ENCODE measurements around the gene B4GALT2. TPM values are rescaled to one million over a fixed set of nuclear protein-coding genes. Genes with fewer than 3 reads are reported as not detected.
A peak's percentile ranks its signal among the peaks of the same experiment; 100 is the strongest.

Gene B4GALT2
- total and polyA plus RNA-seq, 2 of the 8 experiments (the other 6 are each of a cell fraction or from before 2014, with no cell fraction given): 56.5 to 121 TPM

GRCh38 chr1:43953361-43953760 lies 25.6 kb upstream of the B4GALT2 start:
- Histone ChIP-seq H3K4ac (replicated peaks; ENCODE audit: insufficient read length, low read depth, low read length) (no peak overlapping the region), H3K4me1 (replicated peaks in 1 of 4; ENCODE audit: control insufficient read depth in 3 of 4, insufficient read depth in 4 of 4, low read length in 3 of 4) (peaks cover 0 to 5% (median 4%) of the 10 kb centered on the region in 4 experiments; a peak in 3 of 7 replicates), H3K79me2 (ENCODE audit: control insufficient read depth in 1 of 2, insufficient read depth in 2 of 2, low read length in 2 of 2) (0 out of 4 replicates have a peak, but pooled peaks cover 0 to 4% of the 10 kb centered on the region in 2 experiments), H3K79me1 (ENCODE audit: low read depth, low read length) (peaks cover 3% of the 10 kb centered on the region), H3K9me3 (ENCODE audit: insufficient read depth in 2 of 2, low read depth in 1 of 2, low read length in 1 of 2) (no peaks in the 10 kb centered on the region), H3K23ac (ENCODE audit: insufficient read length) (no peak overlapping the region), H4K91ac (replicated peaks; ENCODE audit: insufficient read length, low read length) (no peak overlapping the region), H3K23me2 (ENCODE audit: low read depth, low read length) (no peaks in the 10 kb centered on the region), H4K20me1 (replicated peaks in 1 of 2; ENCODE audit: control insufficient read depth in 1 of 2, insufficient read depth in 2 of 2, low read length in 2 of 2) (peaks cover 0 to 10% of the 10 kb centered on the region in 2 experiments), H3K14ac (ENCODE audit: insufficient read length) (no peak overlapping the region), H2BK15ac (ENCODE audit: low read length) (no peak overlapping the region), H3K27me3 (replicated peaks in 1 of 4; ENCODE audit: control insufficient read depth in 3 of 4, extremely low read depth in 1 of 4, insufficient read depth in 3 of 4, low read length in 3 of 4) (no peaks in the 10 kb centered on the region), H2AFZ (ENCODE audit: low read length) (no peak overlapping the region), H3K56ac (replicated peaks; ENCODE audit: insufficient read length, low read depth, low read length) (no peak overlapping the region), H2BK12ac (ENCODE audit: low read depth, low read length) (no peak overlapping the region), H3K36me3 (ENCODE audit: control insufficient read depth in 2 of 4, insufficient read depth in 4 of 4, low read length in 3 of 4) (peaks cover 3 to 10% (median 6%) of the 10 kb centered on the region in 4 experiments; a peak in 4 of 8 replicates), H2BK120ac (replicated peaks; ENCODE audit: low read depth, low read length) (no peak overlapping the region), H2BK20ac (ENCODE audit: low read length) (no peak overlapping the region), H4K5ac (ENCODE audit: insufficient read length, low read depth, low read length) (no peak overlapping the region), H3K9ac (replicated peaks in 1 of 4; ENCODE audit: extremely low read depth in 1 of 4, low read depth in 3 of 4, low read length in 3 of 4) (no peak overlapping the region), H4K8ac (ENCODE audit: extremely low read depth, insufficient read depth, low read length) (no peak overlapping the region), H3K4me3 (ENCODE audit: extremely low read depth in 1 of 4, insufficient read depth in 2 of 4, low read depth in 3 of 4, low read length in 4 of 4) (no peak overlapping the region), H3K4me2 (ENCODE audit: insufficient read depth in 1 of 2, low read depth in 2 of 2, low read length in 2 of 2) (peak overlapping the region; percentile 14 to 57; a peak in 3 of 4 replicates), H2BK5ac (ENCODE audit: low read depth, low read length) (no peak overlapping the region), H3K18ac (ENCODE audit: extremely low read depth, low read length) (no peak overlapping the region; the same call in 1 of the 2 replicates), H2AK5ac (ENCODE audit: low read depth, low read length) (no peak overlapping the region), H3K27ac (ENCODE audit: low read depth, low read length) (no peak overlapping the region)
- FAIRE-seq (no peak), DNase-seq (ENCODE audit: low read depth in 1 of 2, low spot score in 2 of 2) (no peak)
- CTCF ChIA-PET (ENCODE audit: partially characterized antibody): interaction anchor here (0.7 to 4.6 kb wide), 14 partner anchors 10 to 189 kb away, joined by 3 to 25 read pairs (median 4); partner anchors contain the start of genes ATP6V0B and DPH2
- POLR2A ChIA-PET (ENCODE audit: partially characterized antibody): interaction anchor here (0.9 to 2.1 kb wide), 7 partner anchors 10 to 190 kb away, joined by 3 to 10 read pairs (median 4); partner anchors contain the start of genes DPH2 and SLC6A9
- TF ChIP-seq GABPA (IDR thresholded peaks at IDR 0.05; ENCODE audit: borderline replicate concordance, insufficient read depth, low read length) (no peak), CBX8 (IDR thresholded peaks at IDR 0.05; ENCODE audit: borderline replicate concordance, low read depth, low read length) (no peak), EGR1 (IDR thresholded peaks at IDR 0.05; ENCODE audit: borderline replicate concordance, low read depth, low read length) (no peak), NANOG (IDR thresholded peaks at IDR 0.05; ENCODE audit: insufficient read depth, low read depth, low read length, poor library complexity, severe bottlenecking) (no peak), SUZ12 (IDR thresholded peaks at IDR 0.05; ENCODE audit: low read length) (no peak), NRF1 (IDR thresholded peaks at IDR 0.05; ENCODE audit: low read depth, low read length) (no peak), TEAD4 (IDR thresholded peaks at IDR 0.05; ENCODE audit: low read depth, low read length) (no peak)
- 81% methylated on average over 3 of the region's 3 CpGs; no CpG with 5 or more reads in 1 of the 2 experiments for WGBS, 2 experiments (ENCODE audit: extremely low coverage in 1 of 2, insufficient coverage in 1 of 2, insufficient read length in 1 of 2, insufficient replicate concordance in 2 of 2, low coverage in 1 of 2, low lambda C conversion rate in 2 of 2, missing lambda C conversion rate in 1 of 2)

All from H1 (cell line).